Mesendoderm (in vitro differentiated cells): ENCODE results near the gene IQCE. TPM values are rescaled to one million over a fixed set of nuclear protein-coding genes. Genes with fewer than 3 reads are reported as not detected.

ENCODE experiments used
- DNase-seq: peaks from one replicate; pipeline ENCODE4 v3.0.0; 2013
- H2AK5ac ChIP-seq: 2 replicates; pipeline ENCODE4 v1.6.1; 2013; ENCODE audit warnings: low read length, inconsistent platforms
- H2BK120ac ChIP-seq: 2 replicates; pipeline ENCODE4 v1.6.1; 2013; ENCODE audit warnings: low read depth, mild to moderate bottlenecking, low read length, moderate library complexity, mixed read lengths
- H2BK15ac ChIP-seq: replicated peaks from 2 replicates; pipeline ENCODE4 v1.6.1; 2013; ENCODE audit warnings: low read depth, mild to moderate bottlenecking, moderate library complexity
- H2BK5ac ChIP-seq: 2 replicates; pipeline ENCODE4 v1.6.1; 2013; ENCODE audit warnings: low read length, inconsistent platforms
- H3K18ac ChIP-seq: 2 replicates; pipeline ENCODE4 v1.6.1; 2013; ENCODE audit warnings: mild to moderate bottlenecking, low read length, mixed read lengths
- H3K23ac ChIP-seq: one replicate; pipeline ENCODE4 v1.6.1; 2013; ENCODE audit warnings: low read length
- H3K27ac ChIP-seq: 2 replicates; pipeline ENCODE4 v1.5.1; 2013; ENCODE audit warnings: low read depth, mild to moderate bottlenecking, inconsistent platforms, low read length, moderate library complexity
- H3K27me3 ChIP-seq: 2 replicates; pipeline ENCODE4 v1.6.1; 2013; ENCODE audit warnings: low read length, control low read depth, mild to moderate bottlenecking, inconsistent platforms; ENCODE audit not compliant: insufficient read depth, poor library complexity
- H3K36me3 ChIP-seq: 2 replicates; pipeline ENCODE4 v1.6.1; 2013; ENCODE audit warnings: low read length, inconsistent platforms; ENCODE audit not compliant: control insufficient read depth, insufficient read depth
- H3K4ac ChIP-seq: one replicate; pipeline ENCODE4 v1.6.1; 2013; ENCODE audit warnings: low read depth, mild to moderate bottlenecking, low read length, moderate library complexity
- H3K4me1 ChIP-seq: 2 replicates; pipeline ENCODE4 v1.6.1; 2013; ENCODE audit warnings: low read depth, low read length, inconsistent platforms; ENCODE audit not compliant: control insufficient read depth
- H3K4me2 ChIP-seq: 2 replicates; pipeline ENCODE4 v1.6.1; 2013; ENCODE audit warnings: low read length
- H3K4me3 ChIP-seq: 2 replicates; pipeline ENCODE4 v1.5.1; 2013; ENCODE audit warnings: mild to moderate bottlenecking, low read length
- H3K56ac ChIP-seq: one replicate; pipeline ENCODE4 v1.6.1; 2013; ENCODE audit warnings: low read length
- H3K79me1 ChIP-seq: 2 replicates; pipeline ENCODE4 v1.6.1; 2013; ENCODE audit warnings: low read length, inconsistent platforms
- H3K79me2 ChIP-seq: 2 replicates; pipeline ENCODE4 v1.6.1; 2013; ENCODE audit warnings: mild to moderate bottlenecking, low read length; ENCODE audit not compliant: control insufficient read depth, insufficient read depth
- H3K9ac ChIP-seq: 2 replicates; pipeline ENCODE4 v1.6.1; 2013; ENCODE audit warnings: low read length, inconsistent platforms
- H4K5ac ChIP-seq: one replicate; pipeline ENCODE4 v1.6.1; 2013; ENCODE audit warnings: low read length
- H4K8ac ChIP-seq: one replicate; pipeline ENCODE4 v1.6.1; 2013; ENCODE audit warnings: low read depth, mild to moderate bottlenecking, control low read depth, low read length, moderate library complexity
- WGBS: extraction: QIAGEN DNeasy Blood & Tissue Kit; methylation state at CpG from one replicate; pipeline ENCODE4 v1.1.7; 2013; ENCODE audit warnings: low lambda C conversion rate, missing lambda C conversion rate; ENCODE audit not compliant: insufficient coverage; ENCODE audit errors: extremely low coverage; 5-methylcytosine and 5-hydroxymethylcytosine counted together
- small RNA-seq: library from polyadenylated mRNA; stranded (forward); fragments of <200 nt; extraction: miRNeasy Mini kit (QIAGEN cat#:217004); gene quantifications from one replicate; pipeline ENCODE3, GENCODE V24; 2013; ENCODE audit not compliant: insufficient read depth

IQCE gene

DNA sequence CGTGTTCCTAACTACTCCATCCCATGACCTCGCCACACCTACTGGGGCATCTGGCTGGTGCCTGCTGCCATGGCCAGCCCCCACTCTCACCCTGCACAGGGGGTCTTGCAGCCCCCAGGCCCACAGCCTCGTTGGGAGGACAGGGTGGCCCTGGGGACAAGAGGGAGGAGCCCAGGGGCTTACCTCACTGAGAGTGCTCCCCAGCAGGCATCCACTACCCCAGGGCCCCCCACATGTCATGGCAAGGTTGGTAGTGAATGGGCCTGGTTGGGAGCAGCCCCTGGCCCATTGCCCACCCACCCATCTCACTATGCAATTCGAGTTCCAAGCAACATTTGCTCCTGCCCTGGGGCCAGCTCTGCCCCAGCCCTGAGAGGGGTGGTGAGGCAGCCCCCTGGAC lies 105.2 kb downstream of the IQCE start:
- H3K23ac ChIP-seq: no peak overlapping the region
- no peak overlapping the region for H2BK15ac ChIP-seq
- peaks cover 3% of the 10 kb centered on the region for H3K36me3 ChIP-seq
- DNase-seq: no peak
- H2BK5ac ChIP-seq: no peak overlapping the region
- H3K56ac ChIP-seq: no peak overlapping the region
- H3K27ac ChIP-seq: no peak overlapping the region
- no peak overlapping the region for H3K4me3 ChIP-seq
- no peaks in the 10 kb centered on the region for H3K4me1 ChIP-seq
- no peak overlapping the region for H3K18ac ChIP-seq
- H3K79me1 ChIP-seq: no peaks in the 10 kb centered on the region
- no peak overlapping the region for H3K4ac ChIP-seq
- H3K79me2 ChIP-seq: no peaks in the 10 kb centered on the region
- no CpG with 5 or more reads among the region's 4 CpGs for WGBS
- H2BK120ac ChIP-seq: no peak overlapping the region
- H3K27me3 ChIP-seq: no peaks in the 10 kb centered on the region
- no peak overlapping the region for H4K5ac ChIP-seq
- no peak overlapping the region for H2AK5ac ChIP-seq
- no peak overlapping the region for H3K4me2 ChIP-seq
- no peak overlapping the region for H4K8ac ChIP-seq
- no peak overlapping the region for H3K9ac ChIP-seq

Small RNAs within 50 kb of the gene (small RNA-seq; reads per million reads assigned to genes)
- gene MIR4648: not detected
